Activated T-cell treated with anti-CD3 and anti-CD28 coated beads, Interleukin-2, amount 50 U/mL, for 1 hour (primary cell): ENCODE results near the gene TBL3.
"Not testable (repeated sequence)": the region's sequence is repeated elsewhere in the genome, so short reads cannot be mapped to it uniquely, and the experiment has no call there.

Experiments used
- DNase-seq: peaks from one replicate; pipeline ENCODE4 v3.0.0-alpha.2; 2020

Gene TBL3

GRCh38 chr16:2002406-2003230 lies 30.8 kb downstream of the TBL3 start:
- DNase-seq: no peak

DNA sequence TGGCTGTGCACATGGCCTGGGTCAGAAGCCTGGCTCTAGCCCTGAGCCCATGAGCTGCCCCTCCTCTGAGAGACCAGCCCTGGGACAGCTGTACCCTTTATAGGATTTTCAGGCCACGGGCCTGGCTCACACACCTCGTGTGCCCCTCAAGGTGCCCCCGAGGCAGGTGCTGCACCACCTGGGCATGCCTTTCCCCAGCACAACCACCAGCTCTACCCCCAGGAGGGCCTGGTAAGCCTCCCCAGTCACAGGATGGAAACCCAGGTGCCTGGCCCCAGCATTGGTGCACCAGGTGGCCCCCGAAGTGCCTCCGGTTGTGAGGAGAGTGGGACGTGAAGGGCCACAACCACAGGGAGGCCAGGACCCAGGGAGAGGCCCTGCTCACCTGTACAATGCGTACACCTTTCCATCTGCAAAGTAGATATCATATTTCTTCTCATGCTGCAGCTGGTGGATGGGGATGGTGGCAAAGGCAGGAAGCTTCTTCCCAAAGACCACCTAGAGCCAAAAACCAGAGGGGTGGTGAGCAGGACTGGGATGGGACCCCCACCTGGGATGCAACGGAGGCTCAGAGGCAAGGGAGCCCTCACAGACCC lies 31.5 kb downstream of the TBL3 start:
- DNase-seq: no peak

DNA sequence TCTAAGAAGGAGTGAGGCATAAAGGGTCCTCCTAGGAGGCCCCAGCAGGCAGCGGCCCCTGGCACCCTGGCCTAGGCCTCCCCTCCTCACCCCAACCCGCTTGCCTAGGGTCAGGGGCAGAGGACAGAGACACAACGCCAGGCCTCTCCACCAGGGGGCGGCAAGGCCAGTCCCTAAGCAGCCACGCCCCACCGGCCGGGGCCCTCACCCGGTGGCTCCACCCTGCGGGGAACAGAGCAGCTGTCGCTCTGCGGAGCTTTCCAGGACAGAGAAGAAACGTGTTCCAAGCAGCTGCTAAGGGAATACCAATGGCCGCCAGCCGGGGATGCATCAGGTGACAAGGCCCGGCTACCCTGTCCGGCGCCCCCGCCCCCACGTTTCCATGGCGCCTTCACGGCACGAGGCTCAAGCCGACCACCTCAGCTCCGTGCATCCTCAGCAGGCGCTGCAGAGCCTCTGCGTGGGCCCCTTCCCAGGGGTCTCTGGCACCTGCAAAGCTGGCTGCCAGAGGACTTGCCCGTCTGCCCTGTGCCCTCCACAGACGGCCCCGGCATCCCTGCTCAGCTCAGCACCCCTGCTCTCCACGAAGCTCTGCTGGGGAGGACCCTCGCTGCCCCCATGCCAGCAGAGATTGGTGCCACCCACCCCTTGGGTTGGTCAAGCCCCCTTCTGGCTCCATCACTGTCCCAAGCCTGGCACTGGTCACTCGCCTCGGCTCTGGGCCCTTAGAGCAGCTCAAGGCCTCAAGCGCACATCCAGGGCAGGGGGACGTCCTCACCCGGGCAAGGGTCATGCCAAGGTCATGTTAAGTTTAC lies 32.2 kb downstream of the TBL3 start:
- DNase-seq: peak; percentile 89

DNA sequence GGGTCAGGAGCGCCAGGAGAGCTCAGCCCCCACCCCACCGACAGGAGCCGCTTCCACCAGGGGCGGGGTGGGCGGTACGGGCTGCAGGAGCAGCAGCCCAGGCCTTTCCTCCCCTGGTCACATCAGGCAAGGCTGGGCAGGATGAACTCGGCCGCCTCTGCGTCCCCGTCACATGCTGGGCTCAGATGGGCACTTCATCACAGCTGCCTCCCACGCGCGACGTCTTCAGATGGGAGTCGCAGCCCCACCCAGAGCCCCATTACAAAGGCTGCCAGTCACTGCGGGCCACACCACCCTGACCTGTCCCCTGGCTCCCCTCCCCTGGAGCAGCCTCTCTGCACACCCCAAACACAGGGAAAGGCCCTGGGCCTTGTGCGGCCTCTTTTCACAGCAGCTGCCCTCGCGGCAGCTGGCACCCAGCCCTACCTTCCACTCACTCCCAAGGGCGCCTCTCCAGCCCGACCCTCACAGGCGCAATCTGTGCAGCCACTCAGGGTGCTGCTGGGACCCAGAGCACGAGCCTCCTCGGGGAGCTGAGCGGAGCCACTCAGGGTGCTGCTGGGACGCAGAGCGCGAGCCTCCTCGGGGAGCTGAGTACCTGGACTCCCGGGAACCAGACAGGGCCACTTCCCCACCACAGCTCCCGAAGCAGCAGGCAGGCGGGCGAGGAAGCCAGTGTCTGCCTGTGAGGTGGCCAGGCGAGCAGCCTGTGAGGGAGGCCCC lies 33.1 kb downstream of the TBL3 start:
- no peak for DNase-seq

- no peak for DNase-seq
Measured at GRCh38 chr16:2005646-2006045, 33.8 kb downstream of the TBL3 start.

GRCh38 chr16:2006317-2006716 lies 34.5 kb downstream of the TBL3 start:
- no peak for DNase-seq

- no peak for DNase-seq
Measured at GRCh38 chr16:2007081-2007836, 35.4 kb downstream of the TBL3 start.

GRCh38 chr16:2008009-2008526 lies 36.2 kb downstream of the TBL3 start:
- no peak for DNase-seq

GRCh38 chr16:2008631-2009163 lies 36.8 kb downstream of the TBL3 start:
- DNase-seq: no peak

DNA sequence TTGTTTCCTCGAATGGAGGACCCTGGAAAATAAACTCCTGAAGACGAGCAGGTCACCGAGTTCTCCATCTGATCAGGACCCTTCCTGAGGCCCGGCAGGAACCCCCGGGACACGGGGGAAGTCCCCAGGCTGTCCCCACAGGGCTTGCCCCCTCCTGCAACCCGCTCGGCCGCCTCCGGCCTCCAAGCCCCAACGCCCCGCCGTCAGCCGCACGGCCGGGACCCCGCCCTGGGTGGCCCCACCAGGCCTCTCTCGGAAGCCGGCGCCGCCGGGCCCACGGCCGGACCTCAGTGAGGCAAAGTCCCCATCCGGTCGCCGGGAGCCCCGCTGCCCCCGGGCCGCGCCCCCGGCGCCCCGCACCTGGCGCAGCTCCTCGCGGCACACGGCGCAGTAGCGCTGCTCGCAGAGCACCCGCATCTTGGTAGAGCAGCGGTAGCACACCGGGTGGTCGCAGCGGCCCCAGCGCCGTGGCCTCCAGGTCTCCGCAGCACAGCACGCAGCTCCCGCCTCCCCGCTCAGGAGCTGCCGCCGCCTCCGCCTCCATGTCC lies 37.4 kb downstream of the TBL3 start:
- DNase-seq: peak; percentile 41

DNA sequence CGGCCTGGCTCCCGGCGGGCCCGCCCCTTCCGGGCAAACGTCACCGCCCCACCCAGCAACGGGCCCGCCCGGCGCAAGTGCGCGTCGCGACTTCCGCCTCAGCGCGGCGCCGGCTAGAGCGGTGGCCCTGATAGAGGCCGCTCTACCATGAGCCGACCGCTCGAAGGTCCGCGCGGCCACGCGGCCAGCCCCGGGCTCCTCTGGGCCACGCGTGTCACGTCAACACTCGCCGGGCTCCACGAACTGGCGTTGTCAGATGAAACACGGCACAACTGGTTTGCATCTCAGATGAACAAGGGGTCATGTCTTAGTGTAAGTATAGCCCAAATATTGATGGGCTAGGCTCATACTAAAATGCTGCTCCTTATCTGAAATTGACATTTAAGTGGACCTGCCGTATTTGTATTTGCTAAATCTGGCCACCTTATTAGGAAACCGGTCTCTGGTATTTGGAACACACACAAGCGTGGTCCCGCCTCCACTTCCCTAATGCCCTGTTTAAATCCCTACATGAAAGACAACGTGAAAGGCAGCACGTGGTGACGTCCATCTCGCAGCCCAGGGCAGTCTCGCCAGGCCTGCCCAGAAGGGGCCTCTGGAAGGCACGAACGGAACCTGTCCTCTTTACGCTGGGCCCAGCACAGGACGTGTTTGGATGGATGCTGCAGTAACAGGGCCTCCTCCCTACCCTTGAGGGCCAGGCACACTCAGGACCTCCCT lies 38.1 kb downstream of the TBL3 start, which contains the start of gene ZNF598:
ZNF598 (minus strand) TSS at position 31 of the 720 bp plus-strand sequence.
- DNase-seq: peak; percentile 83

- not testable (repeated sequence) for DNase-seq
Measured at GRCh38 chr16:2011726-2012125, 39.9 kb downstream of the TBL3 start.

DNA sequence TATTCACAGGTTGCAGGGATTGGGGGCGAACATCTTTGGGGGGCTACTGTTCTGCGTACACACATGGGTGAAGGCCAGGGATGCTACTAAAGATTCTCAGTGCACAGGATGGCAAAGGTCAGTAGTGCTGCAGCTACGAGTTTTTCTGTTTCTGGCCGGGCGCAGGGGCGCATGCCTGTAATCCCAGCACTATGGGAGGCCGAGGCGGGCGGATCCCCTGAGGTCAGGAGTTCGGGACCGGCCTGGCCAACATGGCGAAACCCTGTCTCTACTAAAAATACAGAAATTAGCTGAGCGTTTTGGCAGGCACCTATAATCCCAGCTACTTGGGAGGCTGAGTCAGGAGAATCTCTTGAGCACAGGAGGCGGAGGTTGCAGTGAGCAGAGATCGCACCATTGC lies 41.7 kb downstream of the TBL3 start:
- no peak for DNase-seq

DNA sequence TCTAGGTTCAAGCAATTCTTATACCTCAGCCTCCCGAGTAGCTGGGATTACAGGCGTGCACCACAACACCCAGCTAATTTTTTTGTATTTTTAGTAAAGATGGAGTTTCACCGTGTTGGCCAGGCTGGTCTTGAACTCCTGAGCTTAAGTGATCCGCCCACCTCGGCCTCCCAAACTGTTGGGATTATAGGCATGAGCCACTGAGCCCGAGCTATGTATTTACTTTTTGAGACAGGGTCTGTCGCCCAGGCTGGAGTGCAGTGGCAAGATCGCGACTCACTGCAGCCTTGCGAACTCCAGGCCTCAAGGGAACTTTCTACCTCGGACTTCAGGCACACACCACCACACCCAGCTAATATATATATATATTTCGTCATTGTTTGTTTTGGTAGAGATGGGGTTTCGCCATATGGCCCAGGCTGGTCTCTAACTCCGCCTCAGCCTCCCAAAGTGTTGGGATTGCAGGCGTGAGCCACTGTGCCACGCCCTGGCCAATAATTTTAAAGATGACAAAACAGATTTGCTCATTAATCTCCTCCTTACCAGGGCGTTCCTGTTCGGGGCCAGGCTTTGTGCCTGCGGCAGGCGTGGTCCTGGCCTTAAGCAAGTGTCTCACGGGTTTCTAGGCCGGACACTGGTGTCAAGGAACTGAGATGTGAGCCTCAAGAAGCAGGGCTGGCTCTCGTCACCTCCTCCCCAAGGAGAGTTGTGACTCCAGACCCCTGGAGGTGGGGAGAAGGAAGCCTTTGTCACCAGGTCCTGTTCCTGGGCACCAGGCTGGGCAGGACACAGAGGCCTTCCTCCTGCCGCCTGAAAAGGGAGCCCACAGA lies 43.5 kb downstream of the TBL3 start:
- no peak for DNase-seq

DNA sequence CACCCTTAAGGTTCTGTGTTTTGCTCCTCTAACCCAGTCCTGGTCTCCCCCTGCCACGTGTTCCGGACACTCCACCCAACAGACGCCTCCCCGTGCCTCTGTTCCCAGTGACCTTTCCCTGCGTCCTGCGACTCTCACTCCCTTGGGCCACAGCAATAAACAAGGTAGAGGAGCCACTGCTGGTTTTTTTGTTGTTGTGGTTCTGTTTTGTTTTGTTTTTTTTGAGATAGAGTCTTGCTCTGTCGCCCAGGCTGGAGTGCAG lies 44.0 kb downstream of the TBL3 start:
- DNase-seq: no peak

DNA sequence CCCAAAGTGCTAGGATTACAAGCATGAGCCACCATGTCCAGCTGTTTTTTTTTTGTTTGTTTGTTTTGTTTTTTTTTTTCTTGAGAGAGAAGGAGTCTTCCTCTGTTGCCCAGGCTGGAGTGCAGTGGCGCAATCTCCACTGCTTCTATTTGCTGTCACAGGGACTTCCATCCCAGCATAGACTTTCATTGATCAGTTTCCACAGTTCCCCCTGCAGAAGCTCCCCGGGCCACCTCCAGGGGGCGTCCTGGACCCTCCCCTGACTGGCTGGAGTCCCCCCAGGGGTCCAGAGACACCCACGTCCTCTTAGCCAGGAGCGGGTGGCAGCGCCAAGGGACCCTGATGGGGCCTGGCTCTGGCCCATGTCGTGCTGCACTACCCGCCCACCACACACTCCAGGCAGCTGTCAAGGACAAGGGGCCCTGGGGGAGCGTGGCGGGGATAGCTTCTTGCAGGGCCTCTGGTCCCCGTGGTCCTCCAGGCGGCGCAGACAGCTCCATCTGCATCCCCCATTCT lies 44.6 kb downstream of the TBL3 start:
- DNase-seq: peak; percentile 39

GRCh38 chr16:2019518-2019920 lies 47.7 kb downstream of the TBL3 start, which contains the start of gene NPW:
Gene NPW (plus strand): TSS chr16:2019785.
- no peak for DNase-seq

DNA sequence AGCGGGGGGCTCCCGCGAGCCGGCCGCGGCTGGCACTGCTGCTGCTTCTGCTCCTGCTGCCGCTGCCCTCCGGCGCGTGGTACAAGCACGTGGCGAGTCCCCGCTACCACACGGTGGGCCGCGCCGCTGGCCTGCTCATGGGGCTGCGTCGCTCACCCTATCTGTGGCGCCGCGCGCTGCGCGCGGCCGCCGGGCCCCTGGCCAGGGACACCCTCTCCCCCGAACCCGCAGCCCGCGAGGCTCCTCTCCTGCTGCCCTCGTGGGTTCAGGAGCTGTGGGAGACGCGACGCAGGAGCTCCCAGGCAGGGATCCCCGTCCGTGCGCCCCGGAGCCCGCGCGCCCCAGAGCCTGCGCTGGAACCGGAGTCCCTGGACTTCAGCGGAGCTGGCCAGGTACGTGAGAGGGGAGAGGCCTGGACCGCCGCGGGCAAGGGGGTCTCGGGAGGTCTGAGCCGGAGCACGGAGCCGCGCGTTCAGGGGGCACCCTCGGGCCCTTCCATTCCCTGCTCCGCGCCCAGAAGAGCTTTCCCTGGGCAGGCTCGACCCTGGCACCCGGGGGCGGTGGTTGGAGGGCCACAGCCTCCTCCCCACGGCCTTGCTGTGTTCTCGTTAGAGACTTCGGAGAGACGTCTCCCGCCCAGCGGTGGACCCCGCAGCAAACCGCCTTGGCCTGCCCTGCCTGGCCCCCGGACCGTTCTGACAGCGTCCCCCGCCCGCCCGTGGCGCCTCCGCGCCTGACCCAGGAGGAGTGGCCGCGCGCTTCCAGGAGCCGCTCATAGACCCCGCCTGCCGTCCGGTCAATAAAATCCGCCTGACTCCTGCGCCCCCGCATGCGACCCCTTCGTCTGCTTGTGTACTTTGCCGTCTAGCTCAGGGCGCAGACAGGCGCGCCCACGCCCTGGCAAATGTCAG lies 48.3 kb downstream of the TBL3 start:
- DNase-seq: no peak

DNA sequence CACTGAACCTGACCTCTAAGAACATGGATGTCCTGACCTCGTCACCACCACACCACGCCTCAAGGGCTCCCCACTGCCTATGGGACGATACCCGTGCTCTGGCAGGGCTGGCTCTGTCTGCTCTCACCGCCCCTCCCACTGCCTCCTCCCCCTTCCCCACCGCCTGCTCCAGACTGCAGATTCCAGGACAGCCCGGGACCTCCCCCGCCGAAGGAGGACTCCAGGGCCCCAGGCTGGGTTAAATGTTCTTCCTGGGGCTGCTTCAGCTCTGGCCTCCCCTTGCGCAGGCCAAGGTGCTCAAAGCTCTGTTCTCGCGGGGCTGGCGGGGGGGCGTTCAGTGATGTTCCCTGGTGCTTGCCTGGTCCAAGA lies 50.9 kb downstream of the TBL3 start:
- no peak for DNase-seq
